Neural cell (in vitro differentiated cells): ENCODE measurements around the gene B3GAT2.

Experiments used
- CTCF ChIP-seq: fragments of 450-650 bp; IDR thresholded peaks from 2 replicates; pipeline ENCODE4 v1.5.1; 2014; ENCODE audit warnings: antibody characterized with exemption, mild to moderate bottlenecking, moderate library complexity; ENCODE audit not compliant: poor library complexity, severe bottlenecking
- RAD21 ChIP-seq: fragments of 450-650 bp; conservative IDR thresholded peaks from 2 replicates; pipeline ENCODE4 v1.6.1; 2014; ENCODE audit warnings: antibody characterized with exemption, mild to moderate bottlenecking, moderate library complexity
- SMC3 ChIP-seq: fragments of 450-650 bp; conservative IDR thresholded peaks from 2 replicates; pipeline ENCODE4 v1.6.1; 2014; ENCODE audit warnings: antibody characterized with exemption, mild to moderate bottlenecking, moderate library complexity; ENCODE audit not compliant: poor library complexity
- TAF1 ChIP-seq: IDR thresholded peaks from 2 replicates; pipeline ENCODE4 v1.6.1; 2012; ENCODE audit warnings: low read depth

- no peak for TF ChIP-seq CTCF
- TF ChIP-seq SMC3: no peak
- no peak for TF ChIP-seq TAF1
- TF ChIP-seq RAD21: no peak
Measured at GRCh38 chr6:70864401-70864800, 92.5 kb downstream of the B3GAT2 start.
